ENCODE measurements around the gene MYOZ2.

DNA sequence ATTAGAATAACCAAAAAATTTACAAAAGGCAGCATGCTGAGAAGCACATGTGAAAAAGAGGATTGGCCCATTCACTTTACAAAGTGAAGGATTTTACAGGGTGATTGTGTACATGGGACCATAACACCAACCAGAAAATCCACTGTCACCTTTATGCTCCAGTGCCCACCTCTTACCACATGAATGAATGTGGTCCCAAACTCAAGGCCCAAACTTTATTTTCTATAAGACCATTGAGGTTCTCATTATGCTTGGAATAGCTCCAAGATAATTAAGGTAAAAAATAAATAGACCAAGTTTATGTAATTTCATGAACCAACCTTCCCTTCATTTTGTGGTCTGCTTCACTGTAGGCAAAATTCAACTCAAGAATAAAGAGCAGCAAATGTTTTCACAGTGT is 24.3 kb upstream of the MYOZ2 start:
- TF ChIP-seq, protein P1, sequence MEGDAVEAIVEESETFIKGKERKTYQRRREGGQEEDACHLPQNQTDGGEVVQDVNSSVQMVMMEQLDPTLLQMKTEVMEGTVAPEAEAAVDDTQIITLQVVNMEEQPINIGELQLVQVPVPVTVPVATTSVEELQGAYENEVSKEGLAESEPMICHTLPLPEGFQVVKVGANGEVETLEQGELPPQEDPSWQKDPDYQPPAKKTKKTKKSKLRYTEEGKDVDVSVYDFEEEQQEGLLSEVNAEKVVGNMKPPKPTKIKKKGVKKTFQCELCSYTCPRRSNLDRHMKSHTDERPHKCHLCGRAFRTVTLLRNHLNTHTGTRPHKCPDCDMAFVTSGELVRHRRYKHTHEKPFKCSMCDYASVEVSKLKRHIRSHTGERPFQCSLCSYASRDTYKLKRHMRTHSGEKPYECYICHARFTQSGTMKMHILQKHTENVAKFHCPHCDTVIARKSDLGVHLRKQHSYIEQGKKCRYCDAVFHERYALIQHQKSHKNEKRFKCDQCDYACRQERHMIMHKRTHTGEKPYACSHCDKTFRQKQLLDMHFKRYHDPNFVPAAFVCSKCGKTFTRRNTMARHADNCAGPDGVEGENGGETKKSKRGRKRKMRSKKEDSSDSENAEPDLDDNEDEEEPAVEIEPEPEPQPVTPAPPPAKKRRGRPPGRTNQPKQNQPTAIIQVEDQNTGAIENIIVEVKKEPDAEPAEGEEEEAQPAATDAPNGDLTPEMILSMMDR (IDR thresholded peaks at IDR 0.05; ENCODE audit: low read depth, low read length), result no peak
- no peak for TF ChIP-seq POLR2A (IDR thresholded peaks at IDR 0.05; ENCODE audit: extremely low read depth, insufficient read length)
- TF ChIP-seq, protein P2, sequence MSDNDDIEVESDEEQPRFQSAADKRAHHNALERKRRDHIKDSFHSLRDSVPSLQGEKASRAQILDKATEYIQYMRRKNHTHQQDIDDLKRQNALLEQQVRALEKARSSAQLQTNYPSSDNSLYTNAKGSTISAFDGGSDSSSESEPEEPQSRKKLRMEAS (IDR thresholded peaks at IDR 0.05; ENCODE audit: low read depth, low read length), result no peak
